Activated naive CD8-positive, alpha-beta T cell treated with anti-CD3 and anti-CD28 coated beads, Interleukin-2, amount 50 U/mL, for 24 hours (primary cell): ENCODE measurements around the gene CRK.
A peak's percentile ranks its signal among the peaks of the same experiment; 100 is the strongest.

Experiments
- ATAC-seq: fragments of 150-1000 bp; cut with Tn5 transposase; one replicate; pipeline ENCODE4 v1.10.0; 2021
- DNase-seq: peaks from one replicate; pipeline ENCODE4 v3.0.0; 2021
- H3K27ac Mint-ChIP-seq: one replicate; pipeline ENCODE4 v1.8.0; 2021; ENCODE audit warnings: mild to moderate bottlenecking, mixed read lengths
- H3K27me3 Mint-ChIP-seq: one replicate; pipeline ENCODE4 v1.8.0; 2021; ENCODE audit warnings: mixed read lengths
- H3K36me3 Mint-ChIP-seq: one replicate; pipeline ENCODE4 v1.8.0; 2021; ENCODE audit warnings: low read depth, mixed read lengths
- H3K4me1 Mint-ChIP-seq: one replicate; pipeline ENCODE4 v1.8.0; 2021; ENCODE audit warnings: mixed read lengths
- H3K4me3 Mint-ChIP-seq: one replicate; pipeline ENCODE4 v1.8.0; 2021; ENCODE audit warnings: mild to moderate bottlenecking, moderate library complexity, mixed read lengths
- H3K9me3 Mint-ChIP-seq: one replicate; pipeline ENCODE4 v1.8.0; 2021; ENCODE audit warnings: mixed read lengths

CRK gene

DNA sequence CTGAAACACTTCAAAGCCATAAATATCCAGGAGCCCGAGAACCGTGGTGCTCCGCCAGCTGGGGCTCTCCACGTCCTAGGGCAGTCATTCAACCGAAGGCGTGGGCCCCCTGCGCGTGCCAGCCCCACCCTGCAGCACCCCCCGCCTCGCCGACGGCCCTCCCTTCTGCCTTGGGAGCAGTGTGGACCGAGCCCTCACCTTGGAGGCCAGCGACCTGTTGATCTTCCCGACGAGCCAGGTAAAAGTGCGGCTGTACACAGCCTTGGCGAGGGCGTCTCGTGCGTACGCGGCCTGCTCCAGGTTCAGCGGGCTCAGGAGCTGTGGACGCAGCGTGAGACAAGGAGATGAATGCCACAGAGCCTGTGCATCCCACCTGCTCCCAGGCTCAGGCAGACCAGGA lies 22.4 kb upstream of the CRK start:
- H3K27me3 Mint-ChIP-seq: peaks cover 6% of the 10 kb centered on the region
- H3K4me3 Mint-ChIP-seq: no peak overlapping the region

DNA sequence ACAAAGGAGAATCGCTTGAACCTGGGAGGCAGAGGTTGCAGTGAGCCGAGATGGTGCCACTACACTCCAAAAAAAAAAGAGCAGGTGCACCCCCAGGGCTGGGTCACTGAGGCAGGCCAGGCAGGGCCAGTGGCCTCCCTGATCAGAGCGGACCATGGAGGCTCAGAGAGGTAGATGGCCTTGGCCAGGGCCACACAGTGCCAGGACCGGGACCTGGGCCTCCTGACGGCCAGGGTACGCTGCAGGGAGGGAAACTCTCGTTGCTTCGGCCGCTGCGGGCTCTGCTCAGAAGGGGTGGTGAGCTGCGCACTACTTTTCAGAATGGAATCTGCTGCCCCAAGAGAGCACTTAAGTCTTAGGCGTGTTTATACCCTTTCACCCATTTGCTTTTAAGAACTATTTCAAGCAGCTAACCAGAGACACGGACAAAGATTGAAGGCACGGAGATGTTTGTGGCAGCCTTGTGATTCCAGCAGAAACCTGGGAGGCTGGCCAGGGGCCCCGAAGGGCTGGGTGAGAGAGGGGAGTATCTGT lies 19.4 kb upstream of the CRK start:
- peaks cover 8% of the 10 kb centered on the region for H3K27me3 Mint-ChIP-seq
- H3K36me3 Mint-ChIP-seq: peaks cover 2% of the 10 kb centered on the region
- peaks cover 16% of the 10 kb centered on the region for H3K4me1 Mint-ChIP-seq
- H3K9me3 Mint-ChIP-seq: no peaks in the 10 kb centered on the region
- no peak for DNase-seq
- no peak overlapping the region for H3K4me3 Mint-ChIP-seq
- no peak for ATAC-seq
- no peak overlapping the region for H3K27ac Mint-ChIP-seq

More for the DNA sequence above, 22.4 kb upstream of the CRK start:
- DNase-seq (no peak), ATAC-seq (no peak)
- H3K4me1 Mint-ChIP-seq: peaks cover 11% of the 10 kb centered on the region
- no peak overlapping the region for H3K27ac Mint-ChIP-seq
- H3K9me3 Mint-ChIP-seq: no peaks in the 10 kb centered on the region
- H3K36me3 Mint-ChIP-seq: peaks cover 8% of the 10 kb centered on the region

GRCh38 chr17:1474402-1475189 lies 18.6 kb upstream of the CRK start:
- Mint-ChIP-seq H3K27me3 (peaks cover 8% of the 10 kb centered on the region), H3K9me3 (no peaks in the 10 kb centered on the region), H3K36me3 (peaks cover 2% of the 10 kb centered on the region), H3K4me1 (peaks cover 16% of the 10 kb centered on the region), H3K4me3 (no peak overlapping the region), H3K27ac (no peak overlapping the region)
- DNase-seq (no peak), ATAC-seq (no peak)

DNA sequence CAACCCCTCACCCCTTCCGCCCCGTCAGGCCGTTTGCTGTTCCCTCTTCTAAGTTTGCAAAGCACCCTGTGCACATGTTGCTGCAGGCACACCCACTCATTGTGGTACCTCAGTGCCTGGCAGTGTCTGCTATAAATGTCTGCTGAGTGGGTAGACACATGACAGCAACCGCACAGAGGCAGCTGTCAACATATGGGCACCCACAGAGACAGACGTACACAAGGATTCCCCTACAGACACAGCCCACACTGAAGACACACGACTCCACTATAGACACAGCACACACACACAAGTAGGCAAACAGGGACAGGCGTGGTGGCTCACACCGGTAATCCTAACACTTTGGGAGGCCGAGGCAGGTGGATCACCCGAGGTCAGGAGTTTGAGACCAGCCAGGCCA lies 17.8 kb upstream of the CRK start:
- Mint-ChIP-seq H3K4me3 (no peak overlapping the region), H3K36me3 (peaks cover 4% of the 10 kb centered on the region), H3K9me3 (no peaks in the 10 kb centered on the region), H3K27me3 (peaks cover 8% of the 10 kb centered on the region), H3K4me1 (peaks cover 16% of the 10 kb centered on the region), H3K27ac (no peak overlapping the region)
- peak; percentile 71 for ATAC-seq
- DNase-seq: no peak

DNA sequence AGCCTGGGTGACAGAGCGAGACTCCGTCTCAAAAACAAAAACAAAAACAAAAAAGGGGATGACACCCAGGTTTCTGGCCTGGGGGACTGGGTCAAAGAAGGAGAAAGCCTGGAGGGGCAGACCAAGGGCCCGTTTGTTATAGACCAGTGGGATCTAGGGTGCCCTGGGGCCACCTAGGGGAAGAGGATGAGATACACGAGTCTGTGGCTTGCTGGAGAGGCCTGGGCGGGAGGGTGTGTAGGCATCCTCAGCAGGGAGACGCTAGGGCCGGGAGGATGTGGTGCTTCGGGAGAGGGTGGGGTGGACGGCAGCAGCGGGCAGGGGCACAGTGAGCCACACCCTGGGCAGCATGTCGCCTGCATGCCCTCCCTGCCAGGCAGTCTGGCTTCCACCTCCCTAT lies 17.1 kb upstream of the CRK start:
- no peak for DNase-seq
- Mint-ChIP-seq H3K36me3 (peaks cover 8% of the 10 kb centered on the region), H3K4me1 (peaks cover 16% of the 10 kb centered on the region), H3K9me3 (no peaks in the 10 kb centered on the region), H3K27me3 (peaks cover 8% of the 10 kb centered on the region), H3K27ac (no peak overlapping the region), H3K4me3 (no peak overlapping the region)
- ATAC-seq: peak; percentile 62

DNA sequence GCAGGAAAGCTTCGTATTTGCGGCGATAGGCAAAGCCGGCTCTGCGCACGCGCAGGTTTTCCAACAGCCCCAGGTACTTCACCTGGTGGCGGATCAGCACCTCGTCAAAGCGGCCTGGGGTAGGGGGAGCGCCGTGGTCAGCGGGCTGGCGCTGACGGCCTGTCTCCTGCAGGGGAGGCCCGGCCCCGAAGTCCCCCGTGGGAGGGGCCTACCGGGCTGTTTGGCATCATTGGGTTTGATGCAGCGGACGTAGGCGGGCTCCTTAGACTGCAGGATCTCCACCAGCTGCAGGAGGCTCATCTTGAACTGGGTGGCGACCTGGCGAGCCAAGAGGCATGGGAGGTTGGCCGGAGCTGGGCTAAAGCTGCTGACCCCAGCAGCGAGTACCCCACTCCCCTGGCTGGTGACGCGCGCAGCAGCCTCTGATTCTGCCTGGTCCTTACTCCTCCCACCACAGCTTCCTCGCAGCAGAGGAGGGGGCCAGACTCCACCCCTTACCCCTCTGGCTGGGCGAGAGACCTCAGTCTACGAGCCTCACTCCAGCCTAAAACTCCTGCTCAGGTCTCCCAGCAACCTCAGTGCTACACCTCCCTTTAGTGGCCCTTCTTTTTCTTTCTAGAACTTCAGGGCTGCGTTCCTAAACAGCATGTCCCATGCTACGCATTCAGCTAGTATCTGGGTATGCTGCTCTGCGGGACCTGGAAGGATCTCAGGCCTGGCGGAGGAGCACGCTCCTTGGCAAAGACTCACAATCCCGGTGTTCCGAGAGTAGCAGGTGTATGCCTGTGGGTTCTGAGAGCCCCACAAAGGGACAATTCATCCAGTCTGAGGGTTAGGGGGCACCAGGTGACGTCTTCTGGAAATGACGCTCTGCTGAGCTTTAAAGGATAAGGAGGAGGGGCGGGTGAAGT lies 16.1 kb upstream of the CRK start:
- DNase-seq (no peak), ATAC-seq (no peak)
- Mint-ChIP-seq H3K27me3 (peaks cover 8% of the 10 kb centered on the region), H3K36me3 (peaks cover 8% of the 10 kb centered on the region), H3K4me3 (no peak overlapping the region), H3K9me3 (no peaks in the 10 kb centered on the region), H3K4me1 (peaks cover 16% of the 10 kb centered on the region), H3K27ac (no peak overlapping the region)

DNA sequence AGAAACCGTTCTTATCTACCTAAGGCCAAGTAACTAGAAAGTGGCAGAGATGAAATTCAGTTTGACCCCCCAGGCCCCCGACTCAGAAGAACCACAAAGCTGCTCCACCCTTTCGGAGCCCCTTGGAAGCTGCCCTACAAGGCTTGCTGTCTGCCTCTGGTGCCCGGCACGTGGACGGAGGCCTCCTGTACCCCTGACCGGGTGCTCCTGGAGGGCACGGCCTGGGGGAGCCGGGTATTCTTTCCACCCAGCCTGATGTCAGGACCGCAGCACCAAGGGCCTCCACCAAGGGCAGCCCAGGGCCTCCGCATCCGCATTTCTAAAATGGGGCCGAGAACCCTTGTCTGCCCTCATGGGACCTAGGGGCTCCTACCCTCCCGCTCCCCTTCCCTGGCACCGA lies 15.5 kb upstream of the CRK start:
- Mint-ChIP-seq H3K4me3 (no peak overlapping the region), H3K27ac (no peak overlapping the region), H3K36me3 (peaks cover 8% of the 10 kb centered on the region), H3K4me1 (peaks cover 15% of the 10 kb centered on the region), H3K9me3 (no peaks in the 10 kb centered on the region), H3K27me3 (peaks cover 8% of the 10 kb centered on the region)
- DNase-seq: no peak
- no peak for ATAC-seq

GRCh38 chr17:1470755-1471462 lies 14.9 kb upstream of the CRK start:
- no peaks in the 10 kb centered on the region for H3K9me3 Mint-ChIP-seq
- peaks cover 10% of the 10 kb centered on the region for H3K27me3 Mint-ChIP-seq
- no peak overlapping the region for H3K27ac Mint-ChIP-seq
- H3K4me1 Mint-ChIP-seq: peaks cover 14% of the 10 kb centered on the region
- no peak overlapping the region for H3K4me3 Mint-ChIP-seq
- DNase-seq (no peak), ATAC-seq (no peak)
- H3K36me3 Mint-ChIP-seq: peaks cover 8% of the 10 kb centered on the region

GRCh38 chr17:1470071-1470754 lies 14.2 kb upstream of the CRK start:
- Mint-ChIP-seq H3K4me1 (peaks cover 14% of the 10 kb centered on the region), H3K4me3 (no peak overlapping the region), H3K27me3 (peaks cover 14% of the 10 kb centered on the region), H3K27ac (no peak overlapping the region), H3K9me3 (no peaks in the 10 kb centered on the region), H3K36me3 (peaks cover 9% of the 10 kb centered on the region)
- DNase-seq (no peak), ATAC-seq (no peak)

GRCh38 chr17:1469231-1469852 lies 13.3 kb upstream of the CRK start:
- Mint-ChIP-seq H3K27ac (no peak overlapping the region), H3K4me1 (peaks cover 13% of the 10 kb centered on the region), H3K4me3 (no peak overlapping the region), H3K36me3 (peaks cover 12% of the 10 kb centered on the region), H3K9me3 (no peaks in the 10 kb centered on the region), H3K27me3 (peaks cover 22% of the 10 kb centered on the region)
- DNase-seq: no peak
- ATAC-seq: no peak

DNA sequence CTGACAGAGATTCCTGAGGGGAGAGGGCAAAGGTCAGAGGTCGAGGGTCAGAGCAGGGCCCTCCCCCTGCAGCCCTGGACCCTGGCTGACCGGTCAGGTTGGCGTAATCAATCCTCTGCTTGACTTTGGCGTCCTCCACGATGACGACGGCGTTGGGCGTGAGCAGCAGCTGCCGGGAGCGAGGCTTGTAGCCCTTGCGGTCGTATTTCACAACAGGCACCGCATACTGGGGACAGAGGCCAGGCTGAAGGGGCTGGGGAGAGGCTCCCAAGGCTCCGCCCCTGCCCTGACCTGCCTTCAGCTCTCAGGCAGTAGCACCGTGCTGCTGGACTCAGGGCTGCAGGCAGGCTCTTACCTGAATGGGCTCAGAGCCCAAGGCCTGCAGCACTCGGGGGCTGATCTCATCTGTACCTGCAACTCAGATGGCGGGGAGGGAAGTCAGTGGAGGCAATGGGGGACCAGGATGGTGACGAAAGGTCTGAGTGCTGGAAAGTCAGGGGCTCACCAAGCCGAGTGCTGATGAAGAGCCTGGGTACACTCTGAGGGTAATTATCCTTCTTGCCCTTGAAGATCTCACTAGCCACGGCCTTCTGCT lies 12.0 kb upstream of the CRK start:
- no peak for DNase-seq
- H3K4me1 Mint-ChIP-seq: peaks cover 11% of the 10 kb centered on the region
- no peak for ATAC-seq
- H3K27ac Mint-ChIP-seq: no peak overlapping the region
- no peaks in the 10 kb centered on the region for H3K9me3 Mint-ChIP-seq
- H3K27me3 Mint-ChIP-seq: peaks cover 23% of the 10 kb centered on the region
- H3K36me3 Mint-ChIP-seq: peaks cover 10% of the 10 kb centered on the region
- no peak overlapping the region for H3K4me3 Mint-ChIP-seq

DNA sequence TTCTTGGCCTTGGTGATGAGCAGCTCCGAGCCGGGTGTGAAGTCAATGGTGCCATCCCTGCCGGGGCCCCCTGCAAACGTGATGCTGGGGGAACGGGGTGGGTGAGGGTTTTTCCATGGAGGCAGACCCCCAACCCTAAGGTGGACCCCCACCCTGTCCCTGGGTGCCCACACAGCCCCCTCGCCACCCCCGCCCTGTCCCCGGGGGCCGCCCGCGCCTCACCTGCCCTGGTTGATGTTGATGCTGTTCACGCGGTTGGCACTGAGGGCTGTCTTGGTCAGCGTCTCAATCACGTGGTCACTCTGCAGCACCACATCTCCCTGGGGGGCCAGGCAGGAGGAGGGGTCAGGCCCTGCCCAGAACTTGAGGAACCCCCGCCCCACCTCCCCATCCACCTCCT lies 11.2 kb upstream of the CRK start:
- peaks cover 17% of the 10 kb centered on the region for H3K4me1 Mint-ChIP-seq
- peaks cover 10% of the 10 kb centered on the region for H3K36me3 Mint-ChIP-seq
- no peak for ATAC-seq
- H3K4me3 Mint-ChIP-seq: no peak overlapping the region
- H3K9me3 Mint-ChIP-seq: no peaks in the 10 kb centered on the region
- no peak for DNase-seq
- no peak overlapping the region for H3K27ac Mint-ChIP-seq
- H3K27me3 Mint-ChIP-seq: peaks cover 27% of the 10 kb centered on the region

DNA sequence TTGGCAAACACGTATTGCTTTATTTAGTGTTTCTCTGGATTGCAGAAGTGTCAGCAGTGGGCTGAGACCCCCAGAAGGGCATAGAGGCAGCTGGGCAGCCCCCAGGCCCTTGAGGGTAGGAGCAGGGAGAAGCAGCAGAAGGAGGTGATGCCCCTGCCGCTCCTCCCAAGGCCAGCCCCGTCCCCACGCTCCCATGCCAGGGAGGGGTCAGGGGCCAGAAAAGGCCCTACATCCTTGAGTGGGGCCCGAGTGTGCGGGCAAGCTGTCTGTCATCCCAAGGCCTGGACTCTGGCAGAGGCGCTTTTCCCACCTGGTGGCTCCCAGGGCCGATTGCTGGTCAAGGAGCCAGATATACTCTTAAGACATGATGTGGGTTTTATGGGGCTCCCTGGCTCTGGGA lies 8.2 kb upstream of the CRK start:
- peaks cover 32% of the 10 kb centered on the region for H3K4me1 Mint-ChIP-seq
- H3K27me3 Mint-ChIP-seq: peaks cover 48% of the 10 kb centered on the region
- ATAC-seq (no peak), DNase-seq (no peak)
- no peak overlapping the region for H3K27ac Mint-ChIP-seq
- no peaks in the 10 kb centered on the region for H3K9me3 Mint-ChIP-seq
- H3K4me3 Mint-ChIP-seq: no peak overlapping the region
- H3K36me3 Mint-ChIP-seq: peaks cover 7% of the 10 kb centered on the region
